K562 (cell line): ENCODE data around the gene HOXC5. TPM values are rescaled to one million over a fixed set of nuclear protein-coding genes. Genes with fewer than 3 reads are reported as not detected.

Source experiments
- ETS2 ChIP-seq: IDR thresholded peaks from 2 replicates; pipeline ENCODE4 v1.6.1; 2016; ENCODE audit warnings: borderline replicate concordance, missing genetic modification characterization, mild to moderate bottlenecking, moderate library complexity, missing compliant biosample characterization; ENCODE audit not compliant: poor library complexity, severe bottlenecking
- POLR2AphosphoS2 ChIP-seq: IDR thresholded peaks from 2 replicates; pipeline ENCODE4 v1.6.1; 2012; ENCODE audit warnings: low read length, improper control_type of control experiment
- YY1 ChIP-seq, 3 experiments: IDR thresholded peaks; 2 replicates each; pipeline ENCODE4 v1.6.1; 2011; ENCODE audit warnings: low read length in 2 of 3, mild to moderate bottlenecking in 2 of 3, moderate library complexity in 2 of 3, borderline replicate concordance in 1 of 3, control low read depth in 1 of 3, low read depth in 1 of 3; ENCODE audit not compliant: insufficient read depth in 3 of 3, insufficient replicate concordance in 2 of 3, control insufficient read depth in 1 of 3, insufficient read length in 1 of 3; ENCODE audit errors: extremely low read depth in 1 of 3
- ZNF121 ChIP-seq: sonication (generic); formaldehyde crosslinking; conservative IDR thresholded peaks from 2 replicates; pipeline ENCODE4 v1.8.0; 2022; ENCODE audit warnings: missing genetic modification reagents
- ZNF609 ChIP-seq: sonication (generic); formaldehyde crosslinking; IDR thresholded peaks from 2 replicates; pipeline ENCODE4 v1.8.1; 2023; ENCODE audit warnings: missing genetic modification reagents, mild to moderate bottlenecking, borderline replicate concordance
- ZNF655 ChIP-seq: fragments of 250-450 bp; sonication (Bioruptor Pico); IDR thresholded peaks from 2 replicates; pipeline ENCODE4 v1.5.0; 2021
- polyA plus RNA-seq, 8 experiments: library from polyadenylated mRNA; depleted of rRNA in 4 of 8; stranded (reverse) in 5 of 8; unstranded in 3 of 8; fragments of >200 nt; fragmentation: Nextera tagmentation in 2 of 8; fragmentation: Illumina TruSeq in 1 of 8; extraction: Ambion mirVana in 2 of 8; extraction: Trizol in 1 of 8; gene quantifications; 2 replicates each; pipeline versions ENCODE4 v1.2.1 to v1.2.3, GENCODE V29; 2011 to 2014; ENCODE audit warnings: inconsistent platforms in 1 of 8, missing spikeins in 1 of 8
- total RNA-seq, 7 experiments: library from RNA; depleted of rRNA in 6 of 7; stranded (reverse); fragments of >200 nt in 6 of 7; fragmentation: Illumina TruSeq in 2 of 7; extraction: Trizol in 2 of 7; gene quantifications; 2 replicates each; pipeline versions ENCODE4 v1.2.1 to v1.2.3, GENCODE V29; 2011 to 2021; ENCODE audit warnings: low replicate concordance in 1 of 7

HOXC5 gene
- total and polyA plus RNA-seq, 9 of the 15 experiments (the other 6 are each of a cell fraction or from before 2014, with no cell fraction given): 0.10 to 0.44 (median 0.18) TPM; not detected in 4

- TF ChIP-seq ETS2 (tag) (no peak), ZNF121 (no peak), POLR2AphosphoS2 (no peak), ZNF655 (no peak), ZNF609 (CRISPR knock-in tag) (no peak), YY1 (IDR thresholded peaks at IDR 0.05; ENCODE audit: borderline replicate concordance in 1 of 3, control insufficient read depth in 1 of 3, extremely low read depth in 1 of 3, insufficient read depth in 3 of 3, insufficient read length in 1 of 3, insufficient replicate concordance in 2 of 3, low read depth in 1 of 3, low read length in 2 of 3) (no peak)
Observed at GRCh38 chr12:54032627-54033100, at the start of gene HOXC5 (continued).
